Astrocyte of the spinal cord (primary cell): Measurements from ENCODE around the gene CEBPA.

ENCODE experiments used
- DNase-seq: peaks from one replicate; pipeline ENCODE4 v3.0.0; 2011; ENCODE audit warnings: low read depth, low spot score
- H3K4me3 ChIP-seq: 2 replicates; pipeline ENCODE4 v1.5.1; 2011; ENCODE audit warnings: low read depth, mild to moderate bottlenecking, low read length, moderate library complexity
- in situ Hi-C: cut with HindIII; loops from 2 replicates; pipeline ENCODE4 v1.10.0; 2017; ENCODE audit warnings: low sequenced_read_pairs
- TF ChIP-seq, protein P1 (sequence below): IDR thresholded peaks from 2 replicates; pipeline ENCODE4 v1.5.1; 2012; ENCODE audit warnings: low read depth, mild to moderate bottlenecking, low read length, inconsistent platforms

Gene CEBPA

DNA sequence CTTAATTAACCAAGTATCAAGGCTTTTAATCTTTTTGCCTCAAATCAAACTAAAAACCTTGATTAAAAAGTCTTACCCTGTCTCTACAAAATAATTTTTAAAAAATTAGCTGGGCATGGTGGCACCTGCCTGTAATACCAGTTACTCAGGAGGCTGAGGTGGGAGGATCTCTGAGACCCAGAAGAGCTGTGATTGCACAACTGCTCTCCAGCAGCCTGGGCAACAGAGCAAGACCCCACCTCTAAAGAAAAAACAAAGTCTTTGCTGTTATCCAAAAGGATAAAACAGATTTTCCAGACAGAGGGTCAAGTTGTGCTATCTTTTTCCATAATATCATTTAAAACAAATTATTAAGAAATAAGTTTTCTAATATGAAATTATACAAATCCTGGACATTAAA lies 44.3 kb upstream of the CEBPA start:
- TF ChIP-seq, protein P1, sequence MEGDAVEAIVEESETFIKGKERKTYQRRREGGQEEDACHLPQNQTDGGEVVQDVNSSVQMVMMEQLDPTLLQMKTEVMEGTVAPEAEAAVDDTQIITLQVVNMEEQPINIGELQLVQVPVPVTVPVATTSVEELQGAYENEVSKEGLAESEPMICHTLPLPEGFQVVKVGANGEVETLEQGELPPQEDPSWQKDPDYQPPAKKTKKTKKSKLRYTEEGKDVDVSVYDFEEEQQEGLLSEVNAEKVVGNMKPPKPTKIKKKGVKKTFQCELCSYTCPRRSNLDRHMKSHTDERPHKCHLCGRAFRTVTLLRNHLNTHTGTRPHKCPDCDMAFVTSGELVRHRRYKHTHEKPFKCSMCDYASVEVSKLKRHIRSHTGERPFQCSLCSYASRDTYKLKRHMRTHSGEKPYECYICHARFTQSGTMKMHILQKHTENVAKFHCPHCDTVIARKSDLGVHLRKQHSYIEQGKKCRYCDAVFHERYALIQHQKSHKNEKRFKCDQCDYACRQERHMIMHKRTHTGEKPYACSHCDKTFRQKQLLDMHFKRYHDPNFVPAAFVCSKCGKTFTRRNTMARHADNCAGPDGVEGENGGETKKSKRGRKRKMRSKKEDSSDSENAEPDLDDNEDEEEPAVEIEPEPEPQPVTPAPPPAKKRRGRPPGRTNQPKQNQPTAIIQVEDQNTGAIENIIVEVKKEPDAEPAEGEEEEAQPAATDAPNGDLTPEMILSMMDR = no peak
- H3K4me3 ChIP-seq = no peak overlapping the region
- no peak for DNase-seq
- in situ Hi-C loops = no loop called here

DNA sequence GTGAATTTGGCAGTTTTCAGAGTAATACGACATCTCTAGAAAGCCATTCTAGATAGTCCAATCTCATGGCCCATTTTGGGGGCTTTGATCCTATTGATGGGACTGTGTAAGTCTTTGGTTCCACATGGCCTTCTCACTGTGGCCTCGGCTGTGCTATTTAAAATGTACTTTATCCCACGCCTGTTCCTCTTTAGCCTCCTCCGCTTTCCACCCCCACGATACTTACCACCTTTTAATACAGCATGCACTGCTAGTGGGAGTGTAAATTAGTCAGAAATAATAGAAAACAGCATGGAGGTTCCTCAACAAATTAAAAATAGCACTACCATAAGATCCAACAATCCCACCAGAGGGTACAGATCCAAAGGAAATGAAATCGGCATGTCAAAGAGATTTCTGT lies 42.8 kb upstream of the CEBPA start:
- DNase-seq = no peak
- H3K4me3 ChIP-seq = no peak overlapping the region
- in situ Hi-C loops = no loop called here
- TF ChIP-seq, protein P1 = no peak

DNA sequence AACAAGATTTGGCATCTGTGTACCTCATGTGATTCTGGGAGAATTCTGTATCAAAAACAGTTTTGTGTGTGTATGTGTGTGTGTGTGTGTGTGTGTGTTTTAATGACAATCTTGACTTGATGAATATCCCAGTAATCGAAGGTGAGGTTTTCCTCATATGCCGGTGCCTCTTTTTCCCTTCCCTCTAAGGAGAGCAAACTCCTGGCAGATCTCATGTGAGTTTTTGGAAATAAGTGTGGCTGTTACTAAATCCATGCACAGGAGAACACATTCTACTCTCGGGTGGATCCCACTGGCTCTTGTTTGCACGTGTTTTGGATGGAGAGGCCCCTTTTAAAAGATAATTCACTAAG lies 42.2 kb upstream of the CEBPA start:
- TF ChIP-seq, protein P1 = no peak
- in situ Hi-C loops = no loop called here

DNA sequence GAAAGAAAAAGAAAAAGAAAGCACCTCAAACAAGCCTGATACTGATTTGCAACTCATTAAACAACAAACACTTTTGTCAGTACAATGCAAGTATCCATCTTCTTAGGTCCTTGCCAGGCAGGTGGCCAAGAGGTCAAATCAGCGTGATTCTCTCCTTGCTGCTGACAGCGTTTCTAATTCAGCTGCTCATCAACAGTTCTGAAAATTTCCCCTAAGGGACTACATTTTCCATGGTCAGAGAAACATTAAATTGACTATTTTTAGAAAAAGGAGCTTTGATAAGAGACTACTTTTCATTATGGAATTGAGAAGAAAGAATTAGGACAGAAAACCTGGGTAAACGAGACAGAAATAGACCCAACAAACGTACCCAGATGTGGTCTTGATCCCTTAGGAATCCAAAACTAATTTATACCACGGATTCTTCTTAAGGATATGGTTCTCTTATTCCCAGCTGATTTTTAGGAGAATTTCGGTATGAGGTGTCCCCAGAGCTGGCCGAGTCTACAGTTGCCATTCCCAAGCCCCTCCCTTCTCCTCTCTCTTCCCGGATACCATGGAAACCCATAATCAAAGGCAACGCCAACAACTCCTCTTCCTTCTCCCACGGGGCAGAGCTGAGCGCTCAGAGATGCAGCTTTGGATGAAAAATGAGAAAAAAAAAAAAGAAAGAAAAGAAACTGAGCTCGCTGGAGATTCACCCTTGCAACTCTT lies 41.7 kb upstream of the CEBPA start:
- H3K4me3 ChIP-seq = no peak overlapping the region
- in situ Hi-C loops = no loop called here
- TF ChIP-seq, protein P1 = no peak
- DNase-seq = no peak

More for the DNA sequence above, 42.2 kb upstream of the CEBPA start:
- no peak for DNase-seq
- no peak overlapping the region for H3K4me3 ChIP-seq

DNA sequence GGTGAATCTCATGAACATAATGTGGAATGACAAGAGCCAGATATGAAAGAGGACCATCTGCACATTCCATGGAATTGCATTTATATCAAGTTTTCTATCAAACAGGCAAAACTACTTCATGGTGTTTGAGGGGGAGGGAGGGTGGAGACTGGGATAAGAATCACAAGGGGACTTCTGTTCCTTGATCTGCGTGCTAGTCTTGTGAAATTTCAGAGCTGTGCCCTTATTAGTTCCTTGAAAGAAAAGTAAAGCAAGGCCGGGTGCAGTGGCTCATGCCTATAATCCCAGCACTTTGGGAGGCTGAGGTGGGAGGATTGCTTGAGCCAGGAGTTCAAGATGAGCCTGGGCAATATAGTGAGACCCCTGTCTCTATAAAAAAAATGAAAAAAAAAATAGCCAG lies 41.0 kb upstream of the CEBPA start:
- in situ Hi-C loops = no loop called here
- TF ChIP-seq, protein P1 = no peak
- no peak for DNase-seq
- H3K4me3 ChIP-seq = no peak overlapping the region

DNA sequence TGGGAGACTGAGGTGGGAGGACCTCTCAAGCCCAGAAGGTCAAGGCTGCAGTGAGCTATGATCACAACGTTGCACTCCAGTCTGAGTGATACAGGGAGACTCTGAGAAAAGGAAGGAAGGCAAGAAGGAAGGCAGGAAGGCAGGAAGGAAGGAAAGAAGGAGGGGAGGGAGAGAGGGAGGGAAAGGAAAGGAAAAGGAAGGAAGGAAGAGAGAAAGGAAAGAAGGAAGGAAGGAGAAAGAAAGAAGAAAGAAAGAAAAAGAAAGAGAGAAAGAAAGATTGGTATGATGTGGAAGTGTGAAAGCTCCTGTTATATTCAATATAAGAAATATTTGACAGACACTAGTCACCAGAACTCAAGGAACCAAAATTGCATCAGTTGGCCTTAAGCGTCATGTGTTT lies 38.7 kb upstream of the CEBPA start:
- DNase-seq = no peak
- H3K4me3 ChIP-seq = no peak overlapping the region
- TF ChIP-seq, protein P1 = no peak
- in situ Hi-C loops = no loop called here
